Fibroblast of pulmonary artery (primary cell): ENCODE data around the gene FURIN.
"Not testable (repeated sequence)": the region's sequence is repeated elsewhere in the genome, so short reads cannot be mapped to it uniquely, and the experiment has no call there.

ENCODE experiments used
- DNase-seq: peaks from one replicate; pipeline ENCODE4 v3.0.0-alpha.2; 2010; ENCODE audit warnings: low read depth
- H3K4me3 ChIP-seq: replicated peaks from 2 replicates; pipeline ENCODE4 v1.5.1; 2011; ENCODE audit warnings: low read depth, mild to moderate bottlenecking, control low read depth, low read length, moderate library complexity
- TF ChIP-seq, protein P1 (sequence below): IDR thresholded peaks from 2 replicates; pipeline ENCODE4 v1.5.1; 2011; ENCODE audit warnings: mild to moderate bottlenecking, control low read depth, low read length, inconsistent platforms; ENCODE audit errors: missing control alignments

FURIN gene

DNA sequence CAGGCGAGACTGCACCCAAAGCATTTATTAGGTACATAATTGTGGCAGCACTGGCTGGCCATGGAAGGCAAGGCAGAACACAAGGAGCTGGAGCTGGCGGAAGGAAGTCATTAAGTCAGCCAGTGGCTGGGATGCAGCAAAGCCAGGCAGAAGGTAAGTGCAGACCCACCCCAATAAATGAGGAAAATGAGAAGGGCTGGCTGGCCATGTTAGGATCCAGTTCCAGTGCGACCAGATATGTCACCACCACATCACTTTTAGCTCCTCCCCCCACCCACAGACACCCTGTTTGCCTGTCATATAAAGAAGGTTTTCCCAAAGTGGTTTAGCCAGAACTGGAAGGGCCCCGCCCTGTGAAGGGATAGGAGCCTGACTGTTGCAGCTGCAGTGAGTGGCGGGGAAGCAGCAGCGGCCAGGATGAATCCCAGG lies at the start of gene FURIN:
FURIN (plus strand) TSS at position 328 of the 429 bp plus-strand sequence. CDS start 7,153 bp downstream, outside the sequence.
- H3K4me3 ChIP-seq: no peak within 1 kb of the TSS
- TF ChIP-seq, protein P1, sequence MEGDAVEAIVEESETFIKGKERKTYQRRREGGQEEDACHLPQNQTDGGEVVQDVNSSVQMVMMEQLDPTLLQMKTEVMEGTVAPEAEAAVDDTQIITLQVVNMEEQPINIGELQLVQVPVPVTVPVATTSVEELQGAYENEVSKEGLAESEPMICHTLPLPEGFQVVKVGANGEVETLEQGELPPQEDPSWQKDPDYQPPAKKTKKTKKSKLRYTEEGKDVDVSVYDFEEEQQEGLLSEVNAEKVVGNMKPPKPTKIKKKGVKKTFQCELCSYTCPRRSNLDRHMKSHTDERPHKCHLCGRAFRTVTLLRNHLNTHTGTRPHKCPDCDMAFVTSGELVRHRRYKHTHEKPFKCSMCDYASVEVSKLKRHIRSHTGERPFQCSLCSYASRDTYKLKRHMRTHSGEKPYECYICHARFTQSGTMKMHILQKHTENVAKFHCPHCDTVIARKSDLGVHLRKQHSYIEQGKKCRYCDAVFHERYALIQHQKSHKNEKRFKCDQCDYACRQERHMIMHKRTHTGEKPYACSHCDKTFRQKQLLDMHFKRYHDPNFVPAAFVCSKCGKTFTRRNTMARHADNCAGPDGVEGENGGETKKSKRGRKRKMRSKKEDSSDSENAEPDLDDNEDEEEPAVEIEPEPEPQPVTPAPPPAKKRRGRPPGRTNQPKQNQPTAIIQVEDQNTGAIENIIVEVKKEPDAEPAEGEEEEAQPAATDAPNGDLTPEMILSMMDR: no peak
- DNase-seq: no peak

DNA sequence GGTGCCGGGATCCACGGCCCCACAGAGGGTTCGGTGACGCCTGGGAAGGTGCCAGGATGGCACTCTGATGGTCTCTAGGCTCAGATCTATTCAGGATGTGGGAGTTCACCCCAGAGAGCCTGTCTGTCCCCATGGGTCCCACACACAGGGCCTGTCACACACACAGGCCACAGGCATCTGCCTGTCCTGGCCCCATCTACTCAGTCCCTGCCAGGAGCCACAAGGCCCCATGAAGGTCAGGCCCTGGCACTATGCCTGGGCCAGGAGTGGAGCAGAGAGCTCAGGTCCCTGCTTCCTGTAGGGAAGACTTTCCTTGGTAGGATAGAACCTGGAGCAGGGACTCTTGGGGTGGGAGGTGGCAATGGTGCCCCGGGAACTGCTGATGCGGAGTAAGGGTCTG lies 49.0 kb upstream of the FURIN start:
- TF ChIP-seq, protein P1: no peak
- no peak for DNase-seq
- no peak overlapping the region for H3K4me3 ChIP-seq

DNA sequence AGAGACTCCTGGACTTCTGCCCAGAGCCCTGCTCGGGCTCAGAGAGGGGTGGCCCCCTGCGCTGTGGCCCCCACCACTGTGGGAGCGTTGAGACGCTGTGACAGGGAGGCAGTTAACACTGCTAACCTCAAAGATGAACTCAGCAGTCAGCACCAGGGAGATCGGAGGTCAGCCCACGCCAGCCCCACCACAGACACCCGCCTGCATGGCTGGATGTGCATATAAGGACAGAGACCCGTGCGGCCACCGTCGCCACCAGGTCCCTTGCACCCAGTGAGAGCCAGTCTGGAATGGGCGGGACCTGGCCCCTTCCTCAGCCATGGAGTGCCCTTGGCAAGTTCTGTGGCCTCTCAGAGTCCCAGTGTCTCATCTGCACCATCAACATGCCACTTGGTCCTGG lies 48.5 kb upstream of the FURIN start:
- DNase-seq: no peak
- no peak overlapping the region for H3K4me3 ChIP-seq
- TF ChIP-seq, protein P1: no peak

DNA sequence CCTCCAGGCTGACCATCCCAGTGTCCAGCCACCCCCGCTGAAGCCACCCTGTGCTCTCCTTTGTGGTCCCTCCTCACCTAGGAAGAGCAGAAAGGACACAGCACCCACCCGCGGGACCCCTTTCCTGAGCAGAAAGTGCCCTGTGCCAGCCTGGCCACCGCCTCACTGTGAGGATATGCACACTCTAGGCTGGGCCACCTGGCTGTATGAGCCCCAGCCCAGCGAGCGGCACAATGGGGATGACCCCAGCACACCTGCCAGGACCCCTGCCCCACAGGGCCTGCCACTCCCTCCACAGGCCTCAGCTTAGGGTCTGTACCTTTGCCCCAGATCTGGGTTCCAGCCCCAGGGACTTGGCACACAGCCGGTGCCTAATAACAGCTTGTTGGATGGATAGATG lies 47.9 kb upstream of the FURIN start:
- no peak for DNase-seq
- TF ChIP-seq, protein P1: no peak
- no peak overlapping the region for H3K4me3 ChIP-seq

DNA sequence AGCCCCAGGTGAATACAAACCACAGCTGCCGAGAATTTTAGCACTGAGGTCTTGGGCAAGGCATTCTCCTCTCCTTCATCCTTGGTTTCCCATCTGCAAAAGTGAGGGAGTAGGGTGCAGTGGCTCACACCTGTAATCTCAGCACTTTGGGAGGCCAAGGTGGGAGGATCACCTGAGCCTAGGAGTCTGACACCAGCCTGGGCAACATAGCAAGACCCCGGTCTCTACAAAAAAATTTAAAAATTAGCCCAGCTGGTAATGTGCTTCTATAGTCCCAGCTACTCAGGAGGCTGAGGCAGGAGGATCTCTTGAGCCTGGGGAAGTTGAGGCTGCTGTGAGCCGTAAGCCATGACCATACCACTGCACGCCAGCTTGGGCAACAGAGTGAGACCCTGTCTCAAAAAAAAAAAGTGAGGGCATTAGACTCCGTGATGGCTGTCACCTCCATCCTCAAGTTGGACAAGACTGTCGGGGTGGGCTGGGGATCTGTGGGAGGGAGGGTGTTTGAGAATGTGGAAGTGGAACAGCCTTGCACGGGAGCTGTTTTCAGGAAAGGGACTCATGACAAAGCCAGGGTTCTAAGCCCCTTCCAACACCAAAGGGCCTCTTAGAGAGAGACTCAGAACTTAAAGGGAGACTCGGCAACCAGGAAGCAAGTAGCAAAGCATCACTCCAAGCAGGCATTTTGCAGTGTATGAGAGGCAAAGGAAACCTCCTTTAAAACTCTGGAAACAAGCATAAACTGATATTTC lies 46.0 kb upstream of the FURIN start:
- no peak overlapping the region for H3K4me3 ChIP-seq
- DNase-seq: no peak
- TF ChIP-seq, protein P1: no peak

DNA sequence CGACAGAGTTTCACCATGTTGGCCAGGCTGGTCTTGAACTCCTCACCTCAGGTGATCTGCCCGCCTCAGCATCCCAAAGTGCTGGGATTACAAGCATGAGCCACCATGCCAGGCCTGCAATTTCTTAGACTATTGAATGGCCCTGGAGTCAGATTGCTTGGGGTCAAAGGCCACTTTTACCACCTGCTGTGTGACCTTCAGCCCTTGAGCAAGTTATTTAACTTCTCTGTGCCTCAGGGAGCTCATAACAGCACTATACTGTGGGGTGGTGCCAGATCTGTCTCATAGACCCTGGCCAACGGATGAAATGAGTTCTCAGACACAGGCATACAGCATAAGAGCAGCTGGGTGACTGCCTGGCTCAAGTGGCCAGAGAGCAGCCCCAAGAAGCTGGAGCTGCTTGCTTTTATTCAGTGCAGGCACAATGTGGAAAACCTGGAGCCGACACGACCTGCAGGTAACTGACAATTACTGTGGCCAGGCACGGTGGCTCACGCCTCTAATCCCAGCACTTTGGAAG lies 44.9 kb upstream of the FURIN start:
- TF ChIP-seq, protein P1: no peak
- H3K4me3 ChIP-seq: no peak overlapping the region
- DNase-seq: no peak

DNA sequence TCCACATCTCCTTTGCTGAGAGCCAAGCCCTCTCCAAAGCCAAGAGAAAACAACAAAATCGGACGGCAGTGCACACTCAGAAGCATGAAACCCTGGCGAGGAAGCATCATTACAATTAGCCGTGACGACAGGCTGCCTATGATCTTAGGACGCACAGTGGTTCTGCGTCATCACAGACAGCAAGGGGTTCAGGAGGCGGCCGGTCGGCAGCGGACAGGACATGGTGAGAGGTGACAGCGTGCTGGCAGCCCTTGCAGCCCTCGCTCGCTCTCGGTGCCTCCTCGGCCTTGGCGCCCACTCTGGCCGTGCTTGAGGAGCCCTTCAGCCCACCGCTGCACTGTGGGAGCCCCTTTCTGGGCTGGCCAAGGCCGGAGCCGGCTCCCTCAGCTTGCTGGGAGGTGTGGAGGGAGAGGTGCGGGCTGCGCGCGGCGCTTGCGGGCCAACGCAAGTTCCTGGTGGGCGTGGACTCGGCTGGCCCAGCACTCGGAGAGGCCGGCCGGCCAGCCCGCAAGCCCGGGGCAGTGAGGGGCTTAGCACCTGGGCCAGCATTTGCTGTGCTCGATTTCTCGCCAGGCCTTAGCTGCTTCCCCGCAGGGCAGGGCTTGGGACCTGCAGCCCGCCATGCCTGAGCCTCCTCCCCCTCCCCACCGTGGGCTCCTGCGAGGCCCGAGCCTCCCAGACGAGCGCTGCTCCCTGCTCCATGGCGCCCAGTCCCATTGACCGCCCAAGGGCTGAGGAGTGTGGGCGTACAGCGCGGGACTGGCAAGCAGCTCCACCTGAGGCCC lies 43.1 kb upstream of the FURIN start:
- H3K4me3 ChIP-seq, DNase-seq: not testable (repeated sequence)

DNA sequence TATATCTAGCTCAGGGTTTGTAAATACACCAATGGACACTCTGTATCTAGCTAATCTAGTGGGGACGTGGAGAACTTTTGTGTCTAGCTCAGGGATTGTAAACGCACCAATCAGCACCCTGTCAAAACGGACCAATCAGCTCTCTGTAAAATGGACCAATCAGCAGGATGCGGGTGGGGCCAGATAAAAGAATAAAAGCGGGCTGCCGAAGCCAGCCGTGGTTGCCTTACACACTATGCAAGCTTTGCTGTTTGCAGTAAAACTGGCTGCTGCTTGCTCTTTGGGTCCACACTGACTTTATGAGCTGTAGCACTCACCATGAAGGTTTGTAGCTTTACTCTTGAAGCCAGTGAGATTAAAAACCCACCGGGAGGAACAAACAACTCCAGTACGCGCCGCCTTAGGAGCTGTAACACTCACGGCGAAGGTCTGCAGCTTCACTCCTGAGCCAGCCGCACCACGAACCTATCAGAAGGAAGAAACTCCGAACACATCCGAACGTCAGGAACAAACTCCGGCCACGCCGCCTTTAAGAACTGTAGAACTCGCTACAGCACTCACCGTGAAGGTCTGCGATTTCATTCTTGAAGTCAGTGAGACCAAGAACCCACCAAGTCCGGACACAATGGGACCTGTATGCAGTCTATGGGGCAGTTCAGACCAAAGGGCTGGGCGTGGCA lies 42.0 kb upstream of the FURIN start:
- H3K4me3 ChIP-seq, DNase-seq: not testable (repeated sequence)
